Fibroblast of lung (primary cell): ENCODE data around the gene RAB1B.

ENCODE experiments used
- CTCF ChIP-seq, 2 donors: IDR thresholded peaks in 1 of 2; conservative IDR thresholded peaks in 1 of 2; 1 replicate in 1 of 2; 2 replicates in 1 of 2; pipeline ENCODE4 v1.5.1; 2011 to 2012; ENCODE audit warnings: low read length in 2 of 2, control low read depth in 1 of 2, inconsistent platforms in 1 of 2, low read depth in 1 of 2, mild to moderate bottlenecking in 1 of 2
- EZH2 ChIP-seq: IDR thresholded peaks from 2 replicates; pipeline ENCODE4 v1.5.1; 2012; ENCODE audit warnings: low read length, control low read depth, mild to moderate bottlenecking; ENCODE audit errors: missing control alignments

GRCh38 chr11:66323684-66324083, 55.2 kb downstream of the RAB1B start:
- TF ChIP-seq CTCF (conservative IDR thresholded peaks at IDR 0.05 in 1 of 2, IDR thresholded peaks at IDR 0.05 in 1 of 2; ENCODE audit: low read depth in 1 of 2, low read length in 2 of 2) (no peak), EZH2 (no peak)
